Measurements from ENCODE around the gene PRODH2.

PRODH2 gene, protein sequence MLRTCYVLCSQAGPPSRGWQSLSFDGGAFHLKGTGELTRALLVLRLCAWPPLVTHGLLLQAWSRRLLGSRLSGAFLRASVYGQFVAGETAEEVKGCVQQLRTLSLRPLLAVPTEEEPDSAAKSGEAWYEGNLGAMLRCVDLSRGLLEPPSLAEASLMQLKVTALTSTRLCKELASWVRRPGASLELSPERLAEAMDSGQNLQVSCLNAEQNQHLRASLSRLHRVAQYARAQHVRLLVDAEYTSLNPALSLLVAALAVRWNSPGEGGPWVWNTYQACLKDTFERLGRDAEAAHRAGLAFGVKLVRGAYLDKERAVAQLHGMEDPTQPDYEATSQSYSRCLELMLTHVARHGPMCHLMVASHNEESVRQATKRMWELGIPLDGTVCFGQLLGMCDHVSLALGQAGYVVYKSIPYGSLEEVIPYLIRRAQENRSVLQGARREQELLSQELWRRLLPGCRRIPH
- 0 to 1.8 (median 0) reads per million in 17 experiments for total RNA-seq

DNA sequence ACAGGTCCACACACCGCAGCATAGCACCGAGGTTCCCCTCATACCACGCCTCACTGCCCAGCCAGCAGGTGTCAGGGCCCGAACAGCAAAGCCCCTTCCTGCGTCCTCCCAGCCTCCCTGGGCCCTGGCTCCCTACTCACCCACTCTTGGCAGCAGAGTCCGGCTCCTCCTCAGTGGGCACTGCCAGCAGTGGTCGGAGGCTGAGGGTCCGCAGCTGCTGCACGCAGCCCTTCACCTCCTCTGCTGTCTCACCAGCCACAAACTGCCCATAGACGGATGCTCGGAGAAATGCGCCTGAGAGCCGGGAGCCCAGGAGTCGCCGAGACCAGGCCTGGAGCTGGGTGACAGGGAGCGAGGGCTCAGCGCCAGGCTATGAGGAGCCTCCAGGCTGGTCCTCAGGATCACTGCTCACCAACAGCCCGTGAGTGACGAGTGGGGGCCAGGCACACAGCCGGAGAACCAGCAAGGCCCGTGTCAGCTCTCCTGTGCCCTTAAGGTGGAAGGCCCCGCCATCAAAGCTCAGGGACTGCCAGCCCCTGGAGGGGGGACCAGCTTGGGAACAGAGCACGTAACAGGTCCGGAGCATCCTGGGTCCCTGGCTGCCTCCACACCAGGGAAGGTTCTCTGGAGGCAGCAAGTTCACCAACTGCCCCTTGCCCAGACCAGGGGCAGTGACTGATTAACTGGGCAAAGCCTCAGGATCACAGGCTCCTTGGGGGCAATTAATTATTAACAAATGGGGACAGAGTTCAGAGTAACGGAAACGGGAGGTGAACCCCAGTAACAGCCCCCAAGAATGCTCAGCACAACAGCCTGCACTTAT, at the start of gene PRODH2:
PRODH2 (minus strand) TSS at position 626 of the 823 bp plus-strand sequence; CDS start at position 586, 40 bp downstream.
- no peak for DNase-seq

- no peak for DNase-seq
Measured at GRCh38 chr19:35861640-35862160, 49.1 kb upstream of the PRODH2 start.

DNA sequence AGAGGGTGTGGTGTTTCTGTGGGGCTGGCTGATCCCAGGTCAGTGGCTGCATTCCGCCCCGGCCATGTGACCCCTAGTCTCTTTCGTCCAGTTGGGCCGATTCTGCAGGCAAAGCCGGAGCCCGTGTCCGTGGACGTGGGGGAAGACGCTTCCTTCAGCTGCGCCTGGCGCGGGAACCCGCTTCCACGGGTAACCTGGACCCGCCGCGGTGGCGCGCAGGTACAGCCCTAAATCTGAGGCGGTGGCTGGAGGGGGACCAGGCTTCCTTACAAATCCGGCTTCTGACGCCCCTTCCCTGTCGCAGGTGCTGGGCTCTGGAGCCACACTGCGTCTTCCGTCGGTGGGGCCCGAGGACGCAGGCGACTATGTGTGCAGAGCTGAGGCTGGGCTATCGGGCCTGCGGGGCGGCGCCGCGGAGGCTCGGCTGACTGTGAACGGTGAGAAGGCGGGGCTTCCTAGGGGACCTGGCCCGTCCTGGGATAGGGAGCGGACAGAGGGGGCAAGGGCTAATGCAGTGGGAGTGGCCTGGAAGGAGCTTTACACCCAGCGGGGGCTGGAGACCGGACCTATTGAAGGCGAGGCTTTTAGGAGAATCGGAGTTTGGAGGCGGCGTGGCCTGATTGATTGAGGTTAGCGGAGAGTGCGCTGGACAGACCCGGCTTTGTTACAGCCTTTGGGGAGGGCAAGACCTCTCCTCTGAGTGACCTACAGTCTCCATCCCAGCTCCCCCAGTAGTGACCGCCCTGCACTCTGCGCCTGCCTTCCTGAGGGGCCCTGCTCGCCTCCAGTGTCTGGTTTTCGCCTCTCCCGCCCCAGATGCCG, 48.4 kb upstream of the PRODH2 start:
- no peak for DNase-seq

- no peak for DNase-seq
Measured at GRCh38 chr19:35860436-35860817, 47.8 kb upstream of the PRODH2 start.

DNA sequence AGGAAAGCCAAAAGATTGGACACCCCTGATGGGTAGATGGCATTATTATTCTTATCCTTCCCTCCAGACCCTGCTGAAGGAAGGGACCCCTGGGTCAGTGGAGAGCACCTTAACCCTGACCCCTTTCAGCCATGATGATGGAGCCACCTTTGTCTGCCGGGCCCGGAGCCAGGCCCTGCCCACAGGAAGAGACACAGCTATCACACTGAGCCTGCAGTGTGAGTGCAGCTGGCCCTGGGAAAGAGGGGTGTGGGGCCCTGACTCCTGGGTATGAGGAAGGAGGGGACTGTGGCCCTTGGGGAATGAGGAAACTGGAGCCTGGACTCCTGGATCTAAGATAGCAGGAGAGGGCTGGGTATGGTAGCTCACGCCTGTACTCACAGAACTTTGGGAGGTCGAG, 46.8 kb upstream of the PRODH2 start:
- DNase-seq = no peak

DNA sequence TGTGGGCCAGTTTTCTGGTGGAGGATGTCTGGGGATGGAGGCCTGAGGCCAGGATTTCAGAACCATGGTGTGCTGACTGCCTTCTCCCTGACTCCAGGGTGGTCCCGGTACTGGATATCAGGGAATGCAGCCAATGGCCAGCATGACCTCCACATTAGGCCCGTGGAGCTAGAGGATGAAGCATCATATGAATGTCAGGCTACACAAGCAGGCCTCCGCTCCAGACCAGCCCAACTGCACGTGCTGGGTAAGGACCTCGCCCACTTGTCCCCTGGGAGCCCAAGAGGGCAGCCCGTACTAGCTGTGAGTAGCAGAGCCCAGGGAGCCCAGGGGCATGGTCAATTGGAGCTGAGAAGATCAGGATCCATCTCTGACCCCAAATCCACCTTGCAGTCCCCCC, 45.7 kb upstream of the PRODH2 start:
- DNase-seq = no peak

DNA sequence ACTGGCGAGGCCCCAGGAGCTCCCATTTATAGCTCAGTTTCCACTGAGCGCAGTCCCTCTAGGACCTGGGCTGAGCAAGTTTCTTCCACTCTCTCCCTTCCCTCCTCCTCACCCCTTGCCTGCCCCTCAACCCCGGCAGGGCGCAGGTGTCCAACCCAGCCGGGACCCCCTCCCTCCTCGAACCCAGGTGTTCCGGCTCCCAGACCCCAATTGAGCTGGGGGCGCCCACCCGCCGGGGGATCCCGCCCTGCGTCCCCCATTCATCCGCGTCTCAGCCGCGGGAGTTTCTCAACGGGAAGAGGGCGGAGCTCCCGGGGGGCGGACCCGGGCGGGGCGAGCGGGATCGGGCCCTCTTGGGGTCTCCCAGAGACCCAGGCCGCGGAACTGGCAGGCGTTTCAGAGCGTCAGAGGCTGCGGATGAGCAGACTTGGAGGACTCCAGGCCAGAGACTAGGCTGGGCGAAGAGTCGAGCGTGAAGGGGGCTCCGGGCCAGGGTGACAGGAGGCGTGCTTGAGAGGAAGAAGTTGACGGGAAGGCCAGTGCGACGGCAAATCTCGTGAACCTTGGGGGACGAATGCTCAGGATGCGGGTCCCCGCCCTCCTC, 44.0 kb upstream of the PRODH2 start, which contains the start of gene KIRREL2:
KIRREL2 (plus strand) TSS at position 366 of the 604 bp plus-strand sequence; CDS start at position 575, 209 bp downstream.
- peak in 2 of 4 experiments; percentile 26 to 38 for DNase-seq

- DNase-seq = peak in 2 of 4 experiments; percentile 7 to 14
Measured at GRCh38 chr19:35853038-35853756, 40.6 kb upstream of the PRODH2 start.

DNA sequence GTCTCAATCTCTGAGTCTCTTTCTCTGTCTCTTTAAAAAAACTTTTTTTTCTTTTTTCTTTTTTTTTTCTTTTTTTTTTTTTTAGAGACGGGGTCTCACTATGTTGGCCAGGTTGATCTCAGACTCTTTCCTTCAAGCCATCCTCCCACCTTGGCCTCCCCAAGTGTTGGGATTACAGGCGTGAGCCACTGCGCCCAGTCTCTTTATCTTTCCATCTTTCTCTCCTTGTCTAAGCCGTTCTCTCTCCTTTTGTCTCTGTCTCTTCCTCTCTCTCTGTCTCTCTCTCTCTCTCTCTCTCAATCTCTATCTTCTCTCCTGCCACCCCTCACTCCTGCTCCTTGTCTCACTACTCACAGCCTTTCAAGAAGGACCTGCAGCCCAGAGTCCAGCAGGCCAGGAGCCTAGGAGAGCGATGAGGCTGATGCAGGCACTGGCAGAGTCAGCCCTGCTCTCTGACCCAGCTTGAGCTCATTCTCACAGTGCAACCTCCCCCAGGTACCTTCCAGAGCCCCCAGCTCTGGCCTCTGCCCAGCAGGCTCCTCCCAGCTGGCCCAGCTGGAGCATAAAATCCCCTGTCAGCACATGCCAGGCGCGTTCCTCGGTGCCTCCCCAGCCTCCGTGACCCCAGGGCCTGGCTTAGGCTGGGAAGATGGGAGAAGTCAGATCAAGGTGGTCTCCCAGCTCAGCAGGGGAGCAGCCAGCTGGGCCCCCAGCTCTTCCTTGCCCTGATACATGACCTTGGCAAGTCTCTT, 39.6 kb upstream of the PRODH2 start, which contains the start of gene NPHS1:
NPHS1 (minus strand) TSS at position 476 of the 752 bp plus-strand sequence. CDS start 667 bp downstream, outside the sequence.
- no peak for DNase-seq

DNA sequence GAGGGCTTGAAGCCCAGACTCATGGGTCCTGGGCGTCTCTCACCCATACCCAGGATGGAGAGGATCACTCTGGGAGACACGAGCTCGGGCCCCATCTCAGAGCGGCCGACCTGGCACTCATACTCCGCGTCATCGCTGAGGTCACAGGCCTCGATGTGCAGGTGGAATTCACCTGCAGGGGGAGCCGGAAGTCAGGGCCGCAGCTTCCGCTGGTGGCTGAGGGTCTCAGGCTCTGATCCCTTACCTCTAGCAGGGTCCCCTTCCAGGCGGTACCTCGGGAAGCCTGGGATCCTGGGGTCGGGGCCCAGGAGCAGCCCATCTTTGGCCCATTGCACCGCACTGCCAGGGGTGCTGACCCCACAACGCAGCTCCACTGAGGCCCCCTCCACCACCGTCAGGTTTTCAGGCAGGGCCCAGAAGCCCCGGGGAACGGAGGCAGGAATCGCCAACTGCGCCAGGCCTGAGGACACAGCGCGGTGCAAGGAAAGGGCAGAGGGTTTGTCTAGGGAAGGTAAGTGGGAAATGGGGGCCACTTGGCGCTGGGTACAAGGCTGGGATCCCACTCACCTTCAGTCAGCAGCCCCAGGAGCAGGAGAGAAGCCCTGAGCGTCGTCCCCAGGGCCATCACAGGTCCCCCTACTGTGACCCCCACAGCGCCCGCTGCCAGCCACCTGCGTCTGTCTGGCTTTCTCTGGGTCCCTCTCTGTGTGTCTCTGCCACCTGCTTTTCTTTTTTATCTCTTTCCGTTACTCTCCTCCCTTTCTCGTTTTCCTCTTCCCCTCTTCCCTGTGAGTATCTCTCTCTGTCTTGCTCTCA, 38.8 kb upstream of the PRODH2 start:
- no peak for DNase-seq

DNA sequence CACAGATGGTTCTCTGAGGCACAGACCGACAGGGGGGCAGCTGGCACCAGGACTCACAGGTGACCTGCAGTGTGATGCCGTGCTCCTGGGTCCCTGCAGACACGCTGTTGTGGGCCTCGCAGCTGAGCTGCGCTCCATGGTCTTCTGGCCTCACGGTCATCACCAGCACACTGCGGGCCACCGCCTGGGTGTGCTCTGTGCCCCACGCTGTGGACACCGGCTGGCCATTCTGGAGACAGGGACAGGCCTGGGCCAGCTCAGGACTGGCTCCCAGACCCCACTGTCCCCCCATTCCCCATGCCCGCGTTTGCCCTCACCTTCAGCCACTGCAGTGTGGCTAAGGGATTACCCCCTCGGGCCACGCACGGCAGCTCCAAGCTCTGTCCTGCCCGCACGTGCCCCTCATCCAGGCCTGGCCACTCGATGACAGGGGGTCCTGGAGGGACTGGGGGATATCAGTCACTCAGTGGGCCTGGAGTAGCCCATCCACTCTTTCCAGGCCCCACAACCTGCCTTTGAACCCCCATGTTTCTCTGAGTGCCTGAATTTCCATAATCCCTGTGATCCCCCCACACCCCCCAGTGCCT, 36.4 kb upstream of the PRODH2 start:
- DNase-seq = no peak

DNA sequence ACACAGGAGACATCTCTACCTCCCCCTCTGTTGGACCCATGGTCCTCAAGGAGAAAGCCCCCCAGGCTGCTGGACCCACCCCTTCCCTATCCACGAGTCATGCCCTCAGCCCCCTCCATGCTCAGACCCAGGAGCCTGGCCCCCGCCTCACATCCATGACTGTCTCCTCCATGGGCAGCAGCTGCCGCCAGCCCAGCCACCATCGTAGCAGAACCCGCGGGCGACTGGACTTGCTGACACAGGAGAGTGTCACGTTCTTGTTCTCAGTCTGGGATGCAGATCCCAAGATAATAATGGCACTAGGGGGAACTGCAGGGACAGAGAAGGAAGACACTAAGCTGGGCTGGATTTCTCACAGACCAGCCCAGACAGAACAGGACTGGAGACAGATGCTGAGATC, 35.8 kb upstream of the PRODH2 start:
- no peak for DNase-seq

DNA sequence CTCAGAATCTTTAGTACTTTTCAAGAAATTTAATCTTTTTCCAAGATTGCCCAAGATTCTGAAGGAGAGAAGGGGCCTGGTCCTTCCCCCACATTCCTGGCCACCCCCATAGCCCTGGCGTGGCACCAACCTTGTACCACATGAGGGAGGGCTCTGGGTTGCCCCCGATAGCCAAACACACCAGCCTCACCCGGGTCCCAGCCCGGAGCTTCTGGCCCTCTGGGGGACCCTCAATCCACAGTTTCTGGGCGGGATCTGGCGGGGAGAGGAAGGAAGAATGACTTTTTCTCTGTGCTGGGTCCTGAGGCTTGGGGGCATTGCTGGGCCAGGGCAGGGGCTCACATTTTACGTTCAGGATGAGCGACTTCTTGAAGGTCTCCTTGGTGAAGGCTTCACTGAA, 35.3 kb upstream of the PRODH2 start:
- DNase-seq = no peak

- DNase-seq = peak in 1 of 4 experiments; percentile 13
Measured at GRCh38 chr19:35846038-35846668, 33.5 kb upstream of the PRODH2 start.

GRCh38 chr19:35845215-35846037, 32.8 kb upstream of the PRODH2 start:
- peak in 3 of 4 experiments; percentile 42 to 54 (median 44) for DNase-seq

DNA sequence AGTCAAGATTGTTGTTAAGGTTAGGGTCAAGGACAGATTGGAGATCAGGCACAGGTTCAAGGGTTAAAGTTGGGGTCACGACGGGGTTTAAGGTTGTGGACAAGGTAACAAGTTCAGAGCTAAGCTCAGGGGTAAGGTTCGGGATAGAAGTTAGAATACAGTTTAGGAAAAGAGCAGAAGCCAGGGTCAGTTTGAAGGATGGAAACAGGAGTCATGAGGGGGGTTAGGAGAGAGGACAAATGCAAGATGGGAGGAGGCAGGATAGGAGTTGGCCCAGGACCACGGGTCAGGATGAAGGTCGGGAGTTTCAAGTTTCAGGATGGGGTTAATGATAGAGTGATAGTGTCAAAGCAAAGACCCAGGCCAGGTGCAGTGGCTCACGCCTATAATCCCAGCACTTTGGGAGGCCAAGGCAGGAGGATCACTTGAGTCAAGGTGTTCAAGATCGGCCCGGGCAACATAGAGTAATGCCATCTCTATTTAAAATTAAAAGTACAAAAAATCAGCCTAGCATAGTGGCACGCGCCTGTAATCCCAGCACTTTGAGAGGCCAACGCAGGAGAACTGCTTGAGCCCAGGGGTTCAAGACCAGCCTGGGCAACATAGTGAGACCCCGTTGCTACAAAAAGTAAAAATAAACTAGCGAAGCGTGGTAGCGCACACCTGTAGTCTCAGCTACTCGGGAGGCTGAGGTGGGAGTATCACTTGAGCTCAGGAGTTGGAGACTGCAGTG, 32.0 kb upstream of the PRODH2 start:
- DNase-seq = no peak

Measured in suppressor macrophage (primary cell).